Caco-2 (cell line): Measurements from ENCODE around the gene ZBED5. TPM values are rescaled to one million over a fixed set of nuclear protein-coding genes. Genes with fewer than 3 reads are reported as not detected.

Experiments used
- BruUV-seq: library from RNA; stranded (reverse); fragments of 400-500 nt; replicated peaks from 2 replicates; lab custom pipeline; 2021; lab: Mats Ljungman, UMichigan
- CTCF ChIA-PET: fragments of 300-600 bp; sonication (Branson Sonifier 250); formaldehyde crosslinking; loops from one replicate; lab custom pipeline; 2022; ENCODE audit warnings: antibody characterized with exemption; lab: Charles Lee
- POLR2A ChIA-PET: fragments of 300-600 bp; sonication (Branson Sonifier 250); formaldehyde crosslinking; loops from one replicate; lab custom pipeline; 2022; ENCODE audit warnings: antibody characterized with exemption; lab: Charles Lee
- DNase-seq, 2 experiments: peaks; one replicate each; pipeline versions ENCODE4 v3.0.0 to v3.0.0-alpha.2; 2020 to 2022
- H3K27me3 ChIP-seq: replicated peaks from 2 replicates; pipeline ENCODE4 v1.6.0; 2011; ENCODE audit warnings: low read length; ENCODE audit not compliant: control insufficient read depth, insufficient read depth
- H3K36me3 ChIP-seq: 2 replicates; pipeline ENCODE4 v1.5.1; 2011; ENCODE audit warnings: low read length; ENCODE audit not compliant: control insufficient read depth, insufficient read depth
- H3K4me1 ChIP-seq: fragments of 250-450 bp; sonication (Bioruptor Pico); 2 replicates; pipeline ENCODE4 v1.5.1; 2020; ENCODE audit warnings: mild to moderate bottlenecking
- H3K4me3 ChIP-seq: 2 replicates; pipeline ENCODE4 v1.5.1; 2011; ENCODE audit warnings: low read depth, mild to moderate bottlenecking, control low read depth, low read length
- H3K9me3 ChIP-seq: fragments of 250-450 bp; sonication (Bioruptor Pico); 2 replicates; pipeline ENCODE4 v1.5.1; 2020; ENCODE audit warnings: mild to moderate bottlenecking, moderate library complexity
- H3K27ac Mint-ChIP-seq: one replicate; pipeline ENCODE4 v1.8.0; 2022; ENCODE audit warnings: mixed read lengths; ENCODE audit not compliant: unreplicated experiment
- H3K27me3 Mint-ChIP-seq: one replicate; pipeline ENCODE4 v1.8.0; 2022; ENCODE audit warnings: mixed read lengths; ENCODE audit not compliant: insufficient read depth, unreplicated experiment
- H3K36me3 Mint-ChIP-seq: one replicate; pipeline ENCODE4 v1.8.0; 2022; ENCODE audit warnings: mild to moderate bottlenecking, mixed read lengths; ENCODE audit not compliant: insufficient read depth, unreplicated experiment
- H3K4me1 Mint-ChIP-seq: one replicate; pipeline ENCODE4 v1.8.0; 2022; ENCODE audit warnings: low read depth, mixed read lengths; ENCODE audit not compliant: unreplicated experiment
- H3K4me3 Mint-ChIP-seq: one replicate; pipeline ENCODE4 v1.8.0; 2022; ENCODE audit warnings: mild to moderate bottlenecking, moderate library complexity, mixed read lengths; ENCODE audit not compliant: unreplicated experiment
- H3K9me3 Mint-ChIP-seq: one replicate; pipeline ENCODE4 v1.8.0; 2022; ENCODE audit warnings: mixed read lengths; ENCODE audit not compliant: unreplicated experiment
- intact Hi-C: fragments of 100-400 bp; cut with micrococcal nuclease; formaldehyde crosslinking; loops from one replicate; pipeline ENCODE4 v1.10.0; 2022; ENCODE audit not compliant: unreplicated experiment
- total RNA-seq: library from RNA; stranded (reverse); gene quantifications from 2 replicates; pipeline ENCODE4 v1.2.3, GENCODE V29; 2022
- TF ChIP-seq, protein P1 (sequence below), 2 experiments: fragments of 200-600 bp in 1 of 2; IDR thresholded peaks; 1 replicate in 1 of 2; 2 replicates in 1 of 2; pipeline versions ENCODE4 v1.5.1 to v1.8.0; 2011 to 2022; ENCODE audit warnings: antibody characterized with exemption in 1 of 2, control low read depth in 1 of 2, inconsistent platforms in 1 of 2, low read depth in 1 of 2, low read length in 1 of 2, mild to moderate bottlenecking in 1 of 2, moderate library complexity in 1 of 2; ENCODE audit not compliant: insufficient read depth in 1 of 2, severe bottlenecking in 1 of 2, unreplicated experiment in 1 of 2

ZBED5 gene
- total RNA-seq, 1 experiment from 2014 or later, result 53.2 TPM

DNA sequence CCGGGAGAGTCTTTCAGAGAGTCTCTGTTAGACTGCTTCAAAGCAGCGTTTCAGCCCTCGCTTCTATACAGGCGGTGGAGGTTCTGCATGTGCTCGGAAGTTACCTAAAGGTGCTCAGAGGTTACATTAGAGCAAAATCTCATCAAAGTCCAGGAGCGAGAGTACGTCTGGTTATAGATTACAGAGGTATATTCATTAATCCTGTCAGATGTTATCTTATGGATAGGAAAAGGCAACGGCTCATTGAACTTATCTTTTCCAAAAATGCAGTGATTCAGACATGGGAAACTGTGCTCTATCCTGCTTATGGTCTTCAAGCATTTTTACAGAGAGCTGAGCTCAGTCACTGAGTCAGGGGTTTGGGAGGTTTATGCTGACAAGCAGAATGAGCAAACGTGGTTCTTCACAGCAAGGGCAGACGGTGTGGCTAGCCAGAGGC is 9.1 kb upstream of the ZBED5 start:
- DNase-seq, result no peak
- ChIA-PET POLR2A (interaction anchor here (0.6 to 1.0 kb wide), 2 partner anchors 9 to 58 kb away, joined by 3 to 4 read pairs; partner anchors contain the start of genes EIF4G2 and ZBED5), CTCF (interaction anchor here (0.9 kb wide), 1 partner anchor 12 kb away, joined by 3 read pairs; no protein-coding TSS in a partner anchor)
- H3K4me1 Mint-ChIP-seq, result peaks cover 19% of the 10 kb centered on the region
- H3K36me3 Mint-ChIP-seq, result no peaks in the 10 kb centered on the region
- no peaks in the 10 kb centered on the region for H3K36me3 ChIP-seq
- H3K9me3 ChIP-seq, result no peaks in the 10 kb centered on the region
- peaks cover 4% of the 10 kb centered on the region for H3K9me3 Mint-ChIP-seq
- no peaks in the 10 kb centered on the region for H3K27me3 ChIP-seq
- H3K27me3 Mint-ChIP-seq, result no peaks in the 10 kb centered on the region
- H3K4me3 Mint-ChIP-seq, result peak overlapping the region; percentile 49
- H3K4me3 ChIP-seq, result peak overlapping the region; percentile 4; the same call in 1 of the 2 replicates
- H3K27ac Mint-ChIP-seq, result no peak overlapping the region
- no TSS peak for BruUV-seq
- TF ChIP-seq, protein P1, sequence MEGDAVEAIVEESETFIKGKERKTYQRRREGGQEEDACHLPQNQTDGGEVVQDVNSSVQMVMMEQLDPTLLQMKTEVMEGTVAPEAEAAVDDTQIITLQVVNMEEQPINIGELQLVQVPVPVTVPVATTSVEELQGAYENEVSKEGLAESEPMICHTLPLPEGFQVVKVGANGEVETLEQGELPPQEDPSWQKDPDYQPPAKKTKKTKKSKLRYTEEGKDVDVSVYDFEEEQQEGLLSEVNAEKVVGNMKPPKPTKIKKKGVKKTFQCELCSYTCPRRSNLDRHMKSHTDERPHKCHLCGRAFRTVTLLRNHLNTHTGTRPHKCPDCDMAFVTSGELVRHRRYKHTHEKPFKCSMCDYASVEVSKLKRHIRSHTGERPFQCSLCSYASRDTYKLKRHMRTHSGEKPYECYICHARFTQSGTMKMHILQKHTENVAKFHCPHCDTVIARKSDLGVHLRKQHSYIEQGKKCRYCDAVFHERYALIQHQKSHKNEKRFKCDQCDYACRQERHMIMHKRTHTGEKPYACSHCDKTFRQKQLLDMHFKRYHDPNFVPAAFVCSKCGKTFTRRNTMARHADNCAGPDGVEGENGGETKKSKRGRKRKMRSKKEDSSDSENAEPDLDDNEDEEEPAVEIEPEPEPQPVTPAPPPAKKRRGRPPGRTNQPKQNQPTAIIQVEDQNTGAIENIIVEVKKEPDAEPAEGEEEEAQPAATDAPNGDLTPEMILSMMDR (IDR thresholded peaks at IDR 0.05; ENCODE audit: insufficient read depth in 1 of 2, low read depth in 1 of 2, low read length in 1 of 2, severe bottlenecking in 1 of 2, unreplicated experiment in 1 of 2), result no peak
- H3K4me1 ChIP-seq, result peaks cover 14% of the 10 kb centered on the region; the same call in 1 of the 2 replicates
- intact Hi-C loops, result no loop called here

DNA sequence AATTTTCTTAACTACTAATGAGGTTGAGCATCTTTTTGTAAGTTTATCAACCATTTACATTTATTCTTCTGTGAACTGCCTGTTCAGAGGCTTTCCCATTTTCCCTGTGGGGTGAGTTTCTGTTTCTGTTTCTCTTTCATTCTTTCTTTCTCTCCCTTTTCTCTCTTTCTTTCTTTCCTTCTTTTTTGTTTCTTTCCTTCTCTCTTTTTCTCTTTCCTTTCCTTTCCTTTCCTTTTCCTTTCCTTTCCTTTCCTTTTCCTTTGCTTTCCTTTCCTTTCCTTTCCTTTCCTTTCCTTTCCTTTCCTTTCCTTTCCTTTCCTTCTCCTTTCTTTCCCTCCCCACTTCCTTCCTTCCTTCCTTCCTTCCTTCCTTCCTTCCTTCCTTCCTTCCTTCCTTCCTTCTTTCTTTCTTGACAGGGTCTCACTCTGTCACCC is 8.0 kb upstream of the ZBED5 start:
- Mint-ChIP-seq H3K4me1 (peaks cover 19% of the 10 kb centered on the region), H3K27me3 (no peaks in the 10 kb centered on the region), H3K9me3 (no peaks in the 10 kb centered on the region), H3K36me3 (no peaks in the 10 kb centered on the region), H3K27ac (no peak overlapping the region), H3K4me3 (no peak overlapping the region)
- BruUV-seq, result no TSS peak
- ChIA-PET CTCF (interaction anchor here (0.9 kb wide), 1 partner anchor 13 kb away, joined by 3 read pairs; no protein-coding TSS in a partner anchor), POLR2A (no interaction called here)
- H3K9me3 ChIP-seq, result no peaks in the 10 kb centered on the region
- H3K4me3 ChIP-seq, result no peak overlapping the region
- no peaks in the 10 kb centered on the region for H3K36me3 ChIP-seq
- peaks cover 14% of the 10 kb centered on the region; the same call in 1 of the 2 replicates for H3K4me1 ChIP-seq
- TF ChIP-seq, protein P1 (IDR thresholded peaks at IDR 0.05; ENCODE audit: insufficient read depth in 1 of 2, low read depth in 1 of 2, low read length in 1 of 2, severe bottlenecking in 1 of 2, unreplicated experiment in 1 of 2), result no peak
- intact Hi-C loops, result no loop called here
- DNase-seq, result no peak
- no peaks in the 10 kb centered on the region for H3K27me3 ChIP-seq

DNA sequence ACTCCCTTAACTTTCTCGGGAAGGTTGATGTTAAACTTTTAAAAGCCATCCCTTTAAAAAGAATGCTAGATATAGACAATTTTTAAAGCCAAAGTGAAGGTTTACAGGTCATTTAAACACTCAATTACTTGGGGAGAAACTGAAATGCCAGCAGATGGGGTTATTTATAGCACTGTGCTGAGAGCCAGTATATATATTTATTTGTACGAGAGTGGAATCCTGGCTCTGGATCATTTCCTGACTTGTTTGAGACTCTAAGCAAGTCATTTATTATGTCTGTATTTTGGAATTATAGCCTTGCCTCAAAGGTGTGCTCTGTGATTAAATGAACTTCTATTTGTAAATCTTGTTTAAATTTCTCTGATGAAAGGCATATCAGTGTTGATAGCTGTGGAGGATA is 6.8 kb upstream of the ZBED5 start:
- H3K36me3 ChIP-seq, result no peaks in the 10 kb centered on the region
- Mint-ChIP-seq H3K9me3 (no peaks in the 10 kb centered on the region), H3K36me3 (no peaks in the 10 kb centered on the region), H3K27me3 (no peaks in the 10 kb centered on the region), H3K4me1 (peaks cover 19% of the 10 kb centered on the region), H3K27ac (no peak overlapping the region), H3K4me3 (no peak overlapping the region)
- BruUV-seq, result no TSS peak
- H3K27me3 ChIP-seq, result no peaks in the 10 kb centered on the region
- no peaks in the 10 kb centered on the region for H3K9me3 ChIP-seq
- ChIA-PET POLR2A (no interaction called here), CTCF (no interaction called here)
- H3K4me3 ChIP-seq, result no peak overlapping the region
- peaks cover 14% of the 10 kb centered on the region; the same call in 1 of the 2 replicates for H3K4me1 ChIP-seq
- DNase-seq, result no peak
- TF ChIP-seq, protein P1 (IDR thresholded peaks at IDR 0.05; ENCODE audit: insufficient read depth in 1 of 2, low read depth in 1 of 2, low read length in 1 of 2, severe bottlenecking in 1 of 2, unreplicated experiment in 1 of 2), result no peak
- intact Hi-C loops, result no loop called here
